GM12878 (cell line): ENCODE measurements around the gene SMIM35. TPM values are rescaled to one million over a fixed set of nuclear protein-coding genes. Genes with fewer than 3 reads are reported as not detected.

Experiments used
- ATAC-seq: fragments of 200-7000 bp; cut with Tn5 transposase; 3 replicates; pipeline ENCODE4 v1.9.1; 2020; ENCODE audit warnings: mild to moderate bottlenecking, moderate library complexity
- BruUV-seq: library from RNA; stranded (reverse); fragments of 400-500 nt; replicated peaks from 2 replicates; lab custom pipeline; 2021; lab: Mats Ljungman, UMichigan
- CTCF ChIA-PET: fragments of 300-600 bp; sonication (Branson Sonifier 250); formaldehyde crosslinking; extraction: SDS; loops from one replicate; lab custom pipeline; 2021; ENCODE audit warnings: inconsistent platforms; lab: Yijun Ruan, JAX
- POLR2A ChIA-PET: fragments of 350-600 bp; formaldehyde crosslinking; extraction: SDS; loops from one replicate; lab custom pipeline; 2021; ENCODE audit warnings: inconsistent platforms; lab: Charles Lee
- RAD21 ChIA-PET: fragments of 300-600 bp; sonication (Branson Sonifier 250); formaldehyde crosslinking; loops from one replicate; lab custom pipeline; 2023; ENCODE audit warnings: antibody characterized with exemption; ENCODE audit not compliant: unreplicated experiment; lab: Charles Lee
- SMC1A ChIA-PET: fragments of 300-600 bp; sonication (Branson Sonifier 250); formaldehyde crosslinking; loops from one replicate; lab custom pipeline; 2023; ENCODE audit not compliant: unreplicated experiment, uncharacterized antibody; lab: Charles Lee
- DNase-seq: peaks from one replicate; pipeline ENCODE4 v3.0.0-alpha.2; 2011; ENCODE audit warnings: low read depth, low spot score
- FAIRE-seq: peaks from 3 replicates; lab custom pipeline; 2011; peaks lifted over from hg19 to GRCh38; lab: Jason Lieb, UNC
- H2AFZ ChIP-seq: 2 replicates; pipeline ENCODE4 v1.6.0; 2011; ENCODE audit warnings: low read depth, low read length, control low read depth; ENCODE audit not compliant: control insufficient read depth
- H3K27ac ChIP-seq: 2 replicates; pipeline ENCODE4 v1.5.1; 2011; ENCODE audit warnings: control low read depth; ENCODE audit not compliant: control insufficient read depth, insufficient read depth
- H3K27me3 ChIP-seq, 2 experiments: replicated peaks in 1 of 2; 2 replicates each; pipeline versions ENCODE4 v1.6.0 to v1.6.1; 2011; ENCODE audit warnings: low read length in 1 of 2; ENCODE audit not compliant: control insufficient read depth in 2 of 2, insufficient read depth in 2 of 2
- H3K36me3 ChIP-seq, 2 experiments: 2 replicates each; pipeline ENCODE4 v1.5.1; 2011; ENCODE audit warnings: low read length in 1 of 2; ENCODE audit not compliant: control insufficient read depth in 2 of 2, insufficient read depth in 2 of 2
- H3K4me1 ChIP-seq: 2 replicates; pipeline ENCODE4 v1.6.1; 2011; ENCODE audit warnings: mild to moderate bottlenecking, low read length, moderate library complexity, mixed read lengths; ENCODE audit not compliant: control insufficient read depth, insufficient read depth
- H3K4me2 ChIP-seq: 2 replicates; pipeline ENCODE4 v1.6.0; 2011; ENCODE audit warnings: control low read depth; ENCODE audit not compliant: control insufficient read depth, insufficient read depth
- H3K4me3 ChIP-seq: fragments of 200-600 bp; sonication (generic); 2 replicates; pipeline ENCODE4 v1.5.1; 2016
- H3K79me2 ChIP-seq: 2 replicates; pipeline ENCODE4 v1.6.0; 2011; ENCODE audit warnings: low read length; ENCODE audit not compliant: control insufficient read depth, insufficient read depth
- H3K9ac ChIP-seq: 2 replicates; pipeline ENCODE4 v1.8.0; 2011; ENCODE audit warnings: low read length, control low read depth, mixed read lengths; ENCODE audit not compliant: control insufficient read depth, insufficient read depth
- H3K9me3 ChIP-seq: replicated peaks from 3 replicates; pipeline ENCODE4 v1.5.1; 2011; ENCODE audit warnings: mild to moderate bottlenecking, low read length; ENCODE audit not compliant: control insufficient read depth, insufficient read depth
- H4K20me1 ChIP-seq: 2 replicates; pipeline ENCODE4 v1.6.0; 2011; ENCODE audit not compliant: control insufficient read depth, insufficient read depth
- ASH2L ChIP-seq: fragments of 300-600, 200-600 bp; sonication (generic); IDR thresholded peaks from 2 replicates; pipeline ENCODE4 v1.6.1; 2017; ENCODE audit warnings: low read depth, mild to moderate bottlenecking, borderline replicate concordance
- MEF2A ChIP-seq: IDR thresholded peaks from 2 replicates; pipeline ENCODE4 v1.6.1; 2011; ENCODE audit warnings: low read depth, mild to moderate bottlenecking, low read length, moderate library complexity; ENCODE audit not compliant: insufficient read depth
- NBN ChIP-seq: fragments of 450-650 bp; IDR thresholded peaks from 2 replicates; pipeline ENCODE4 v1.6.1; 2016
- SUZ12 ChIP-seq: fragments of 200-600 bp; sonication (generic); IDR thresholded peaks from one replicate; pipeline ENCODE4 v1.6.1; 2018; ENCODE audit warnings: antibody characterized with exemption, mild to moderate bottlenecking; ENCODE audit not compliant: unreplicated experiment
- YY1 ChIP-seq: IDR thresholded peaks from 2 replicates; pipeline ENCODE4 v1.6.1; 2011; ENCODE audit warnings: low read depth, mild to moderate bottlenecking, low read length
- WGBS: methylation state at CpG from one replicate; pipeline ENCODE4 v1.1.6; 2016; ENCODE audit warnings: low lambda C conversion rate; ENCODE audit not compliant: insufficient replicate concordance, insufficient coverage; ENCODE audit errors: missing lambda C conversion rate; 5-methylcytosine and 5-hydroxymethylcytosine counted together
- in situ Hi-C: fragments of 300-500 bp; cut with MboI; formaldehyde crosslinking; loops from 9 replicates; pipeline ENCODE4 v1.14.3; 2018; ENCODE audit warnings: mixed read lengths
- intact Hi-C: fragments of 100-400 bp; cut with micrococcal nuclease; formaldehyde crosslinking; loops from one replicate; pipeline ENCODE4 v1.14.2; 2022; ENCODE audit not compliant: unreplicated experiment
- polyA plus RNA-seq, 11 experiments: library from polyadenylated mRNA; depleted of rRNA in 4 of 11; unstranded in 6 of 11; stranded (reverse) in 5 of 11; fragments of >200 nt; fragmentation: Nextera tagmentation in 4 of 11; fragmentation: Illumina TruSeq in 1 of 11; extraction: Ambion mirVana in 4 of 11; extraction: Trizol in 1 of 11; gene quantifications; 1 replicate in 1 of 11; 2 replicates in 10 of 11; pipeline versions ENCODE4 v1.2.1 to v1.2.3, GENCODE V29; 2011 to 2016; ENCODE audit warnings: inconsistent platforms in 2 of 11, missing spikeins in 2 of 11, low read depth in 1 of 11
- total RNA-seq, 4 experiments: library from RNA; depleted of rRNA in 3 of 4; stranded (reverse); fragments of >200 nt in 3 of 4; fragmentation: Illumina TruSeq in 1 of 4; extraction: Trizol in 1 of 4; gene quantifications; 2 replicates each; pipeline versions ENCODE4 v1.2.1 to v1.2.3, GENCODE V29; 2013 to 2021

SMIM35 gene
- total and polyA plus RNA-seq, 10 of the 15 experiments (the other 5 are each of a cell fraction or from before 2014, with no cell fraction given), result 0.02 to 1.1 (median 0.05) TPM; not detected in 5

DNA sequence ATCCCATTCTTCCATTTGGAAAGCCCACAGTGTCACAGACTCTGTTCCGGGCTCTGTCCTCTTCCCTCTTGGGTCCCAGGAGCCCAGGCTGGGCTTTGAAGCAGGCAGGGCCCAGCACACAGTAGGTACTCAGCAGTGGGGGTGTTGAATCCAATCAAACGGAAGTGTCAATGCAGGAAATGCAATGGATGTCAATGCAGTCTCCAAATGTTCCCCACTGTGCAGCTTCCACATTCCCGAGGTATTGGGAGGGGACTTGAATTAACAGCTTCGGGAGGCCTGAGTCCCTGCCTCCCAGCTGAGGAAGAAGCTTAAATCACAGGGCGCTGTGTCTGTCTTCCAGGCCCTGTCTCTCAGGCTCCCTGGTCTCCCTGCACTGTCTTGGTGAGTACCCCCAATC, 21.8 kb upstream of the SMIM35 start:
- no peak overlapping the region for H3K4me2 ChIP-seq
- no TSS peak for BruUV-seq

DNA sequence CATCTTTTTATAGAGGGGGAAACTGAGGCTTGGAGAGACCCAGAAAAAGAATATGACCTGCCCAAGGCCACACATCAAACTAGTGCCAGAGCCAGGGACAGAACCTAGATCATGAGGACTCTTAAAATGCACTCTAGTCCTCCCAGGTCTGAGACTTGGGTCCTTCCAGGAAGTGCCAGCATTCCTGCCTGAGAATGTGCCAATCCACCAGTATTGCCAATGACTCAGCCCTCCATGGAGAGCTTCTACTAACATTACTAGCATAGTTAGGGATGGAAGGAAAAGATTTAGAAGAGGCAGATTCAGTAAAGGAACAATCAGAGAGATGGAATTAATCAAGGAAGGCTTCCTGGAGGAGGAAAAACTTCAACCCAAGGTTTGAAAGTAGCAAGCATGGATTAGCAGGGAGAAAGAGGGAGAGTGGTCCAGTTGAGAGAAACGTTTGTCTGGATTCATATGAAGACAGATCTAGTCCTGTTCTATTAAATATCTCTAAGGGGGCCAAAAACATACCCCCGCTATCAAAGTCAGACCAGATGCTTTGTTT, 20.1 kb upstream of the SMIM35 start:
- RAD21 ChIA-PET, result no interaction called here
- Histone ChIP-seq H3K36me3 (no peaks in the 10 kb centered on the region), H3K4me1 (no peaks in the 10 kb centered on the region), H3K9me3 (no peaks in the 10 kb centered on the region), H2AFZ (no peak overlapping the region), H3K27ac (no peak overlapping the region), H3K4me2 (no peak overlapping the region), H3K27me3 (peaks cover 0 to 2% of the 10 kb centered on the region in 2 experiments; a peak in 1 of 4 replicates), H3K9ac (no peak overlapping the region), H3K4me3 (no peak overlapping the region), H3K79me2 (no peaks in the 10 kb centered on the region), H4K20me1 (no peaks in the 10 kb centered on the region)
- SMC1A ChIA-PET, result no interaction called here
- WGBS, result 13% methylated on average over 2 of the region's 2 CpGs
- CTCF ChIA-PET, result interaction anchor here (0.6 to 0.9 kb wide), 2 partner anchors 9 to 64 kb away, joined by 4 read pairs; no protein-coding TSS in a partner anchor
- TF ChIP-seq NBN, result no peak
- intact Hi-C loops (no loop called here), in situ Hi-C loops (no loop called here)
- BruUV-seq, result no TSS peak
- POLR2A ChIA-PET, result no interaction called here
- no peak for FAIRE-seq
- DNase-seq, result no peak
- ATAC-seq, result no peak

More for the DNA sequence above, 21.8 kb upstream of the SMIM35 start:
- no peak overlapping the region for H3K9ac ChIP-seq
- H3K9me3 ChIP-seq, result no peaks in the 10 kb centered on the region
- ChIA-PET RAD21 (no interaction called here), SMC1A (interaction anchor here (1.2 kb wide), 1 partner anchor 11 kb away, joined by 3 read pairs; no protein-coding TSS in a partner anchor), POLR2A (interaction anchor here (0.6 kb wide), 1 partner anchor 64 kb away, joined by 3 read pairs; no protein-coding TSS in a partner anchor), CTCF (interaction anchor here (0.7 kb wide), 1 partner anchor 90 kb away, joined by 5 read pairs; no protein-coding TSS in a partner anchor)
- no peak overlapping the region for H3K27ac ChIP-seq
- no peaks in the 10 kb centered on the region for H3K36me3 ChIP-seq
- H2AFZ ChIP-seq, result no peak overlapping the region
- no peaks in the 10 kb centered on the region for H4K20me1 ChIP-seq
- DNase-seq, result no peak
- 19% methylated on average over 5 of the region's 5 CpGs for WGBS
- no peak for TF ChIP-seq SUZ12
- no peak for TF ChIP-seq MEF2A
- no peak for TF ChIP-seq YY1
- TF ChIP-seq ASH2L, result no peak
- no peak overlapping the region for H3K4me3 ChIP-seq
- no peaks in the 10 kb centered on the region for H3K4me1 ChIP-seq
- H3K27me3 ChIP-seq, result peaks cover 0 to 2% of the 10 kb centered on the region in 2 experiments; a peak in 1 of 4 replicates
- H3K79me2 ChIP-seq, result no peaks in the 10 kb centered on the region
- intact Hi-C loops, result no loop called here
- ATAC-seq, result no peak
- in situ Hi-C loops, result no loop called here
- no peak for FAIRE-seq
